ENCODE measurements around the gene AKAP6. TPM values are rescaled to one million over a fixed set of nuclear protein-coding genes. Genes with fewer than 3 reads are reported as not detected.

Gene AKAP6
- total RNA-seq, 1 donor from 2014 or later, result 0.51 TPM

GRCh38 chr14:32524609-32525375, 195.7 kb downstream of the AKAP6 start:
- H3K4me3 Mint-ChIP-seq, result no peak overlapping the region
- no peak for DNase-seq
- intact Hi-C loops (cut with micrococcal nuclease), result no loop called here
- H3K36me3 Mint-ChIP-seq (ENCODE audit: low read depth), result no peaks in the 10 kb centered on the region
- H3K27me3 Mint-ChIP-seq, result peaks cover 2% of the 10 kb centered on the region
- H3K27ac Mint-ChIP-seq, result no peak overlapping the region
- H3K9me3 Mint-ChIP-seq, result no peaks in the 10 kb centered on the region
- no peaks in the 10 kb centered on the region for H3K4me1 Mint-ChIP-seq

GRCh38 chr14:32525591-32525990, 196.5 kb downstream of the AKAP6 start:
- no peak for DNase-seq
- H3K9me3 Mint-ChIP-seq, result no peaks in the 10 kb centered on the region
- H3K27me3 Mint-ChIP-seq, result peaks cover 2% of the 10 kb centered on the region
- intact Hi-C loops (cut with micrococcal nuclease), result no loop called here
- H3K4me3 Mint-ChIP-seq, result no peak overlapping the region
- no peak overlapping the region for H3K27ac Mint-ChIP-seq
- H3K4me1 Mint-ChIP-seq, result no peaks in the 10 kb centered on the region
- H3K36me3 Mint-ChIP-seq (ENCODE audit: low read depth), result no peaks in the 10 kb centered on the region

GRCh38 chr14:32530800-32531199, 201.7 kb downstream of the AKAP6 start:
- intact Hi-C loops (cut with micrococcal nuclease), result no loop called here
- H3K27me3 Mint-ChIP-seq, result peaks cover 4% of the 10 kb centered on the region
- H3K27ac Mint-ChIP-seq, result no peak overlapping the region
- no peak overlapping the region for H3K4me3 Mint-ChIP-seq
- no peaks in the 10 kb centered on the region for H3K9me3 Mint-ChIP-seq
- no peaks in the 10 kb centered on the region for H3K36me3 Mint-ChIP-seq (ENCODE audit: low read depth)
- DNase-seq, result no peak
- no peaks in the 10 kb centered on the region for H3K4me1 Mint-ChIP-seq

GRCh38 chr14:32531942-32532515, 202.9 kb downstream of the AKAP6 start:
- no peaks in the 10 kb centered on the region for H3K4me1 Mint-ChIP-seq
- intact Hi-C loops (cut with micrococcal nuclease), result no loop called here
- H3K9me3 Mint-ChIP-seq, result no peaks in the 10 kb centered on the region
- H3K27me3 Mint-ChIP-seq, result peaks cover 4% of the 10 kb centered on the region
- H3K36me3 Mint-ChIP-seq (ENCODE audit: low read depth), result no peaks in the 10 kb centered on the region
- DNase-seq, result no peak
- H3K27ac Mint-ChIP-seq, result no peak overlapping the region
- H3K4me3 Mint-ChIP-seq, result no peak overlapping the region

- no peak for DNase-seq
- no peaks in the 10 kb centered on the region for H3K36me3 Mint-ChIP-seq (ENCODE audit: low read depth)
- no peaks in the 10 kb centered on the region for H3K9me3 Mint-ChIP-seq
- H3K4me1 Mint-ChIP-seq, result no peaks in the 10 kb centered on the region
- intact Hi-C loops (cut with micrococcal nuclease), result no loop called here
- H3K27me3 Mint-ChIP-seq, result peaks cover 2% of the 10 kb centered on the region
- no peak overlapping the region for H3K4me3 Mint-ChIP-seq
- H3K27ac Mint-ChIP-seq, result no peak overlapping the region
These were observed 205.0 kb downstream of the AKAP6 start for GRCh38 chr14:32534145-32534544.

- Mint-ChIP-seq H3K4me1 (no peaks in the 10 kb centered on the region), H3K27ac (no peak overlapping the region), H3K9me3 (no peaks in the 10 kb centered on the region), H3K36me3 (ENCODE audit: low read depth) (no peaks in the 10 kb centered on the region), H3K4me3 (no peak overlapping the region), H3K27me3 (peaks cover 2% of the 10 kb centered on the region)
- intact Hi-C loops (cut with micrococcal nuclease), result no loop called here
- no peak for DNase-seq
These were observed 207.1 kb downstream of the AKAP6 start for GRCh38 chr14:32536175-32536574.

GRCh38 chr14:32537166-32537565, 208.1 kb downstream of the AKAP6 start:
- DNase-seq, result no peak
- peaks cover 2% of the 10 kb centered on the region for H3K27me3 Mint-ChIP-seq
- intact Hi-C loops (cut with micrococcal nuclease), result no loop called here
- no peak overlapping the region for H3K4me3 Mint-ChIP-seq
- no peaks in the 10 kb centered on the region for H3K36me3 Mint-ChIP-seq (ENCODE audit: low read depth)
- H3K9me3 Mint-ChIP-seq, result no peaks in the 10 kb centered on the region
- H3K27ac Mint-ChIP-seq, result no peak overlapping the region
- H3K4me1 Mint-ChIP-seq, result no peaks in the 10 kb centered on the region

GRCh38 chr14:32542507-32542906, 213.4 kb downstream of the AKAP6 start:
- no peaks in the 10 kb centered on the region for H3K4me1 Mint-ChIP-seq
- no peaks in the 10 kb centered on the region for H3K36me3 Mint-ChIP-seq (ENCODE audit: low read depth)
- no peaks in the 10 kb centered on the region for H3K27me3 Mint-ChIP-seq
- H3K4me3 Mint-ChIP-seq, result no peak overlapping the region
- H3K9me3 Mint-ChIP-seq, result no peaks in the 10 kb centered on the region
- intact Hi-C loops (cut with micrococcal nuclease), result no loop called here
- no peak overlapping the region for H3K27ac Mint-ChIP-seq
- no peak for DNase-seq

GRCh38 chr14:32545095-32545494, 216.0 kb downstream of the AKAP6 start:
- H3K27me3 Mint-ChIP-seq, result no peaks in the 10 kb centered on the region
- H3K4me1 Mint-ChIP-seq, result no peaks in the 10 kb centered on the region
- no peaks in the 10 kb centered on the region for H3K9me3 Mint-ChIP-seq

GRCh38 chr14:32545506-32546210, 216.6 kb downstream of the AKAP6 start:
- H3K36me3 Mint-ChIP-seq (ENCODE audit: low read depth), result no peaks in the 10 kb centered on the region
- intact Hi-C loops (cut with micrococcal nuclease), result no loop called here
- DNase-seq, result no peak
- no peak overlapping the region for H3K27ac Mint-ChIP-seq
- no peaks in the 10 kb centered on the region for H3K4me1 Mint-ChIP-seq
- H3K9me3 Mint-ChIP-seq, result no peaks in the 10 kb centered on the region
- H3K27me3 Mint-ChIP-seq, result no peaks in the 10 kb centered on the region
- no peak overlapping the region for H3K4me3 Mint-ChIP-seq

More at GRCh38 chr14:32545095-32545494, 216.0 kb downstream of the AKAP6 start:
- Mint-ChIP-seq H3K4me3 (no peak overlapping the region), H3K36me3 (ENCODE audit: low read depth) (no peaks in the 10 kb centered on the region), H3K27ac (no peak overlapping the region)
- no peak for DNase-seq
- intact Hi-C loops (cut with micrococcal nuclease), result no loop called here

- intact Hi-C loops (cut with micrococcal nuclease), result no loop called here
- Mint-ChIP-seq H3K27me3 (no peaks in the 10 kb centered on the region), H3K4me3 (no peak overlapping the region), H3K9me3 (no peaks in the 10 kb centered on the region), H3K27ac (no peak overlapping the region), H3K36me3 (ENCODE audit: low read depth) (no peaks in the 10 kb centered on the region), H3K4me1 (no peaks in the 10 kb centered on the region)
- DNase-seq, result no peak
These were observed 217.1 kb downstream of the AKAP6 start for GRCh38 chr14:32546246-32546645.

- no peaks in the 10 kb centered on the region for H3K27me3 Mint-ChIP-seq
- DNase-seq, result no peak
These were observed 223.7 kb downstream of the AKAP6 start for GRCh38 chr14:32552766-32553165.

GRCh38 chr14:32559048-32559447, 229.9 kb downstream of the AKAP6 start:
- H3K9me3 Mint-ChIP-seq, result no peaks in the 10 kb centered on the region
- no peaks in the 10 kb centered on the region for H3K27me3 Mint-ChIP-seq
- H3K4me1 Mint-ChIP-seq, result peaks cover 2% of the 10 kb centered on the region
- H3K4me3 Mint-ChIP-seq, result no peak overlapping the region
- no peak for DNase-seq
- no peak overlapping the region for H3K27ac Mint-ChIP-seq
- intact Hi-C loops (cut with micrococcal nuclease), result no loop called here
- H3K36me3 Mint-ChIP-seq (ENCODE audit: low read depth), result no peaks in the 10 kb centered on the region

More at GRCh38 chr14:32552766-32553165, 223.7 kb downstream of the AKAP6 start:
- intact Hi-C loops (cut with micrococcal nuclease), result no loop called here
- no peak overlapping the region for H3K27ac Mint-ChIP-seq
- no peaks in the 10 kb centered on the region for H3K9me3 Mint-ChIP-seq
- no peaks in the 10 kb centered on the region for H3K4me1 Mint-ChIP-seq
- no peak overlapping the region for H3K4me3 Mint-ChIP-seq
- no peaks in the 10 kb centered on the region for H3K36me3 Mint-ChIP-seq (ENCODE audit: low read depth)

- Mint-ChIP-seq H3K4me3 (no peak overlapping the region), H3K9me3 (no peaks in the 10 kb centered on the region), H3K27me3 (no peaks in the 10 kb centered on the region), H3K4me1 (peaks cover 6% of the 10 kb centered on the region), H3K27ac (no peak overlapping the region), H3K36me3 (ENCODE audit: low read depth) (no peaks in the 10 kb centered on the region)
- intact Hi-C loops (cut with micrococcal nuclease), result no loop called here
- no peak for DNase-seq
These were observed 230.5 kb downstream of the AKAP6 start for GRCh38 chr14:32559590-32559989.

Data from activated CD4-positive, alpha-beta T cell treated with anti-CD3 and anti-CD28 coated beads, Interleukin-2, amount 10 ng/mL, durations not matched to agents 24 days and 14 days (primary cell).